ENCODE data around the gene SDK2.

SDK2 gene

GRCh38 chr17:73576556-73577098 lies 67.6 kb downstream of the SDK2 start:
- TF ChIP-seq CTCF (conservative IDR thresholded peaks at IDR 0.05; ENCODE audit: low read depth, low read length), result no peak
- DNase-seq (ENCODE audit: low read depth), result no peak
- H3K4me3 ChIP-seq (ENCODE audit: low read length), result no peak overlapping the region

GRCh38 chr17:73575470-73576221 lies 68.6 kb downstream of the SDK2 start:
- no peak for DNase-seq (ENCODE audit: low read depth)
- no peak overlapping the region for H3K4me3 ChIP-seq (ENCODE audit: low read length)
- no peak for TF ChIP-seq CTCF (conservative IDR thresholded peaks at IDR 0.05; ENCODE audit: low read depth, low read length)

- H3K4me3 ChIP-seq (ENCODE audit: low read length), result no peak overlapping the region
- DNase-seq (ENCODE audit: low read depth), result no peak
- no peak for TF ChIP-seq CTCF (conservative IDR thresholded peaks at IDR 0.05; ENCODE audit: low read depth, low read length)
These were observed 72.6 kb downstream of the SDK2 start for GRCh38 chr17:73571511-73572130.

- DNase-seq (ENCODE audit: low read depth), result no peak
- TF ChIP-seq CTCF (conservative IDR thresholded peaks at IDR 0.05; ENCODE audit: low read depth, low read length), result no peak
- no peak overlapping the region for H3K4me3 ChIP-seq (ENCODE audit: low read length)
These were observed 74.4 kb downstream of the SDK2 start for GRCh38 chr17:73569762-73570319.

- no peak for DNase-seq (ENCODE audit: low read depth)
- no peak for TF ChIP-seq CTCF (conservative IDR thresholded peaks at IDR 0.05; ENCODE audit: low read depth, low read length)
- H3K4me3 ChIP-seq (ENCODE audit: low read length), result no peak overlapping the region
These were observed 75.3 kb downstream of the SDK2 start for GRCh38 chr17:73568934-73569333.

GRCh38 chr17:73566905-73567782 lies 77.1 kb downstream of the SDK2 start:
- no peak overlapping the region for H3K4me3 ChIP-seq (ENCODE audit: low read length)
- TF ChIP-seq CTCF (conservative IDR thresholded peaks at IDR 0.05; ENCODE audit: low read depth, low read length), result no peak
- no peak for DNase-seq (ENCODE audit: low read depth)
